ENCODE results near the gene FEM1C.
"Not testable (repeated sequence)": the region's sequence is repeated elsewhere in the genome, so short reads cannot be mapped to it uniquely, and the experiment has no call there.

The FEM1C gene

DNA sequence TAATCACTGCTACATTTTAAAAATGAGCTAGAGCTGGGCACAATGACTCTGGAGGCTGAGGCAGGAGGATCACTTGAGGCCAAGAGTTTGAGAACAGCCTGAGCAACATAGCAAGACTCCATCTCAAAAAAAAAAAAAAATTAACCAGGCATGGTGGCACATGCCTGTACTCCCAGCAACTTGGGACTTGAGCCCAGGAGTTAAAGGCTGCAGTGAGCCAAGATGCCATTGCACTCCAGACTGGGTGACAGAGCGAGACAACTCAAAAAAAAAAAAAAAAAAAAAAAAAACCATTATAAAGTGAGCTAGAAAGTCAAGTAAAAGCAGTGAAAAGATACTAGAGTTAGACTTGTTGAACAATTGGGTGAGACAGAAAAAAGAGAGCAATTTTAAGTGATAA lies 28.2 kb downstream of the FEM1C start:
- DNase-seq: no peak

DNA sequence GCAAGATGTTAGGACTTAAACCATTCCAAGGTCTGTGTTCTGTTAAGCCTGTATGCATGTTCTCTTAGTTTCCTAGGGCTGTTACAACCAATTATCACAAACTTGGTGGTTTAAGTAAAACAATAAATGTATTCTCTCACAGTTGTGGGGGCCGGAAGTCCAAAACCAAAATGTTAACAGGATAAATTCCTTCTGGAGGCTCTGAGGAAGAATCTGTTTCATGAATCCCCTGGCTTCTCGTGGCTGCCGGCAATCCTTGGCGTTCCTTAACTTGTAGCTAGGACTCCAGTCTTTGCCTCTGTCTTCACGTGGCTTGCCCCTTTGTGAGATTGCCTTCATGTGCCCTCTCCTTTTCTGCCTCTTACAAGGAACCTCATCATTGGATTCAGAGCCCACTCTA lies 30.4 kb downstream of the FEM1C start:
- no peak for DNase-seq

DNA sequence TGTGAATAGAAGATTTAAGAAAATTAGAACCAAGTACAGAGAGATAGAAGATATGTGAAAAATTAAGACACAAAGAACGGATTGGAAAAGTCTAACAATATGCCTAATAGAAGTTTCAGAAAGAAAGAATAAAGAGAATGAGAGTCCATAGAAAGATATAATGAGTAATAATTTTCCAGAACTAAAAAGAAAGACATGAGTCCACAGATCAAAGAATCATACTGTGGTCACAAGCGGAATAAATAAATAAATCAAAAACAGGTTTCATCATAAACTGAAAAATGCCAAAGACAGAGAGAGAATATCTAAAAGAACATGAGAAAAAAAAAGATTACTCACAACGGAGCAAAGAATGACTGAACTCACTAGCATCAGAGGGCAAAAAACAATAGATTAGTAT lies 32.9 kb downstream of the FEM1C start:
- no peak for DNase-seq

DNA sequence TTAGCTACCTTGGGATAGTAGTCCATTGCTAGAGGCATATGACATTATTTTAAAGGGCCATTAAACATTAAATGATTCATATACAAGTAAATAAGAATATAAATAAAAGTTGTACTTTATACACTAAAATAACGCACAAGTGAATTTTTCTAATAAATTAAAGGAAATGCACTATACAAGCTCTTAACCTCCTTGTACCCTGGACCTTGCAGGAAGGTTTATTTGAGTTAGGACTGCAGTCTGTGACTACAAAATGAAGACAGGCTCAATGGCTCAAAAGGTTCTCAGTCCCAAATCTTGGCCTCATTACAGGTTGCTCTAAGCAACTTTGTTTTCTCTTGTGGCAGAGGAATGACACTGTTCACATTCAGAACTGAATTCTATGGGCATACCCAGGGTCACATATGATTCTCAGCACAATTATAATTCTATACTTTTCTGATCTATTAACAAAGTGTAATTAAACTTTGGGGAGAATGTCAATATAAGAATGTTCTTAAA lies 34.4 kb downstream of the FEM1C start:
- DNase-seq: no peak

DNA sequence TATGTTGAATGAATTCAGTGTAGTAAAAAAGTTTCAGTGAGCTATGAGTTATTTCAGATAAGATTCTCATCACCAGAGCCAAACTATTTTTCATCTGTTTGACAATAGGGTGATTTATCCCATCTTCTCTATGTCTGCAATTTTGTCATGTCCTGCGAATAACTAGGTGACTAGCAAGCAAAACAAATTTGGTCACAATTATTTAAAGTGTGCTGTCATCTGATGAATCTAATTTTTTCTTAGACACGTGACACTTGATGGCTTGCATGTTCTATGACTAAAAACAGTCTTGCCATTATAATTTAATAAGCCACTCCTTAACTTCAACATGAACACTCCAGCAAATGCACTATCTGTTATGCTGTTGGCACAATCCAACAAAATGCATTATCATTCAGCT lies 35.0 kb downstream of the FEM1C start:
- DNase-seq: no peak

DNA sequence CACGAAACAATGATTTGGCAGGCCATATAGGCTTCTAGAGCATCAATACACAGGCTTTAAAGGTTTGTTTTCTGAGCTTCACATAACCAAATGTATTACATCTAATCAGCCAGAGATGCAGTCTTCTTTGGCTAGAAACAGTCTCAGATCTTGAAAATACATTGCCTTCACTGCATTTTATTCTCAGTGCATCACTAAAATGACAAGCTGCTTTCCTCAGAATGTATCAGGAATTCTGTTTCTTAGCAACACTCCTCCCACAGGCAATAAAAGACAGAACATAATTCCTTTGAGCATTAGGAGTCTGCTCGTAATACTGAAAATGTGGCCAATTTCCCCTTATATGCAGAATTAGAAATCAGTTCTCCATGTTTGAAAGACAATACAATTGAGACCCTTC lies 36.9 kb downstream of the FEM1C start:
- no peak for DNase-seq

DNA sequence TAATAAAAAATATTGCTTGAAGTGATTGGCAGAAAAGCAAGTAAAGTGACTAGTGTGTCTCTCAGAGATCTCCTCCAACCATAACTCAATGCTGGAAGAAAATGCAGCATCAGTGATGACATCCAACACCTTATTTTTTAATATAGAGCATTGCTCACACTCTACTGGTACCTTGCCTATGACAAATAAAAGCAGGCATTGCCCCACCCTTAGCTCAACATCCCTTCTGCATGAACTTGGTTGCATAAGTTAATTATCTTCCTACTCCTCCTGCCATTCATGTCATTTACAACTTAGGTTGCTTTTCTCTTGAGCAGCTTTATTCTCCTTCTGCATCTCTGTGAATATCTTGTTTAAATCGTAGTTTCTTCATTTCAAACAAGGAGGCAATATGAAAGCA lies 41.2 kb downstream of the FEM1C start:
- DNase-seq: no peak

DNA sequence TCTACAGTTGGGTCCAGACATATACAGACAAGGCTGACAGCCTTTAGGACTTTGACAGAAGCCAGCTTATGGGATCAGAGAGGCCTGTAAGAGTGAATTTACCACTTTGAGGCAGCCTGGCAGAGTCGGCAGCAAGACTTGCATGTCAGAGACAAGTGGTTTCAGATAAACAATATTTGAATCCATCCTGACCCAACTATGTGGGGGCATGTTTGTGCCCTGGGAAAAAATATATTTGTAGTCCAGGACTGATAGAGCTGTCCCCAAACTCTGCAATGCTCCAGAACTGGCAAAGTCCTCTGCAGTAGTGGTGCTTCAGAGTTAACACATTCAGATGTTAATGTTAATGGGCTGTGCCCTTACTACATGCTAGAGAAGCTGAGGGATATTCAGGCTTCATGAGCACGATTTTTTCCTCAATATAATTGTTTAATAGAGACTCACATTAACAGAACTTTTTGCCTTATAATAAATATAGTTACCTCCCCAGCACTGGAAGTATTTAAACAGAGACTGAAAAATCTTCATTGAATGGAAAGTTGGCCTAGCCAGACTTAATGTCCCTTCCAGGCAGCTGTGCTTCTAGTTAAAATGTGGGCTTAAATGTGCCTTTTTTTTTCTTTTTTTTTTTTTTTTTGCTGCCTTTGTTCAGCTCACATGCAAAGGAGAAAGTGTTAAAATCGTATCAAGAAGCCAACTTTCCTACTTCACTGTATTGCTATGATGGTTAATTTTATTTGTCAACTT lies 42.9 kb downstream of the FEM1C start:
- DNase-seq: no peak

DNA sequence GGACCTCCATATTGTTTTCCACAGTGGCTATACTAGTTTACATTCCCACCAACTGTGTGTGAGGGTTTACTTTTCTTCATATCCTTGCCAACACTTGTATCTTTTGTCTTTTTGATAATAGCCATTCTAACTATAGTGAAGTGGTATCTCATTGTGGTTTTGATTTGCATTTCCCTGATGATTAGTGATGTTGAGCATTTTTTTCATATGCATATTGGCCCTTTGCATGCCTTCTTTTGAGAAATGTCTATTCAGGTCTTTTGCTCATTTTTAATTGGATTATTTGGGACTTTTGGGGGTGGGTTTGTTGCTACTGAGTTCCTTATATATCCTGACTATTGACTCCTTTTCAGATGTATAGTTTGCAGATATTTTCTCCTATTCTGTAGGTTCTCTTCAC lies 44.4 kb downstream of the FEM1C start:
- DNase-seq: no peak

DNA sequence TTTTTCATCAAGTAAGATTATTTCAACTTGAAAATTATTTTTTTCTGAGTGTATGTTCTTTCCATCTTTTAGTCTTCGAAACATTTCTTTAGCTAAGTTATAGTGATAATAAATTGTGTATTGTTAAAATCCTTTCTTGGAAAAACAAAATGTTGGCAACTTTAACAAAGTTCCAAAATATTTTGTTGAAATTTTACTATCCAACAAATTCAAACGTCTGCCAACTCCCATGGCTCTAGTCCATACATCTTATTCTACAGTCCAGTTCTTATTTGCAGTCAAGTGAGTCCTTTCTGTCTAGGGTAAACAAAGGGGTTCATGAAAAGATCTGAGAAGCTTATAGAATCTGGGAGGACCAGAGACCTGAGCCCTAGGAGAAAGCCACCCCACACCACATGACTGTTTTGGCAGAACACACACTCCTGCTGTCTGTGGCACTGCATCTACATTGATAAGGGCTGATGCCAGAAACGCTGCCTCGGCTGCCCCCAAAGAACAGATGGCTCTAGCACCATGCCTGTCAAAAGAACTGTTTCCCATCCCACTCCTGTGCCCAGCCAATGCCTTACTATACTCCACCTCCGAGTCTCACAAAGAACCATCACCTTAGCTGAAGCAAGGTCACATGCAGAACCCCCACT lies 47.5 kb downstream of the FEM1C start:
- no peak for DNase-seq

DNA sequence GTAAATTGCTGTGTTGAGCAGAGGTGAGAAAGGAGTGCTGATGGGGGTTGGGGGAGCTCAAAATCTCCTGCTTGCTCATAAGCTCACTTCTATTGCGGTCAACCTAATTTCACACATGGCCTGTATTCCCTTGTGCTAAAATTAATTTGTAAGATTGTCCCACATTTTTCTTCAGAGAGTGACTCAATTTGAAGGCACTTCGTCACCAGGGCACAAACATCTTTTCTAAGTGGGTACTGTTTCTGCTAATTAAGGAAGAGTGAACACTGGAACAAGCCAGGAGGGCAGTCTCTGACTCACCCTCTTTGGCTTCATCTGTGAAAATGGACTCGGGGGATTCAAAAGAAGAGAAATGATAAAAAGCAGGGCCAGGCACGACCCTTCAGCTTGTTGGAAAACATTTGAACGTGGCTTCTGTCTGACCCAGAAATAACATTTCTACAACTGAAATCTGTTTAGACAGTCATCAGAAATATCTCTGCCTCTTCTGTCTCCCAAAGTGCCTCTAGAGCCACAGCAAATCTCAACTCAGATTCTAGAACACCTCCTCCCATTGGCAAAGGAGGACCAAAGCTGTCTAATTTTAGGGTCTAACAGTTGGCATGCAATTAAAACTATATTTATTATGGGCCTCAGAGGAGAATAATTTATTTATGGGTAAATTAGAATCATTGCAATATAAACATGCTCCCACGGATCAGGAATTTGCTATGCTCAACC lies 49.8 kb downstream of the FEM1C start:
- DNase-seq: no peak

DNA sequence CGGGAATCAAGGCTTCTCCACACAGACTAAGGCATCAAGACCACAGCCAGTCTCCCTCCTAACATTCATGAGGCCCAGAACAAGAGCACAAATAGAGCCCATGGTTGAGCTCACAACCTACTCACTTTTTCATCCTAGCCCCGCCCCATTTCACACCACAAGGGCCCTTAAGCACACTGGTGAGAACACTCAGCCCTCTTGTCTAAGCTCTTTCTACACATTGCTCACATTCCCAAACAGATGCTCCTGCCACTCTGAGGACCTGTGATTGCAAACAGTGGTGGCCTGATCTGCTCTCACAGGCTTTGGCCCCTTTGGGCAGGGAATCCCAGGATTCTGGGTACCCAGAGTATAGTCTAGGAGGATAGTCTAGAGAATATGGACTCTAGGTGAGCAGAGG lies 54.0 kb downstream of the FEM1C start:
- no peak for DNase-seq

DNA sequence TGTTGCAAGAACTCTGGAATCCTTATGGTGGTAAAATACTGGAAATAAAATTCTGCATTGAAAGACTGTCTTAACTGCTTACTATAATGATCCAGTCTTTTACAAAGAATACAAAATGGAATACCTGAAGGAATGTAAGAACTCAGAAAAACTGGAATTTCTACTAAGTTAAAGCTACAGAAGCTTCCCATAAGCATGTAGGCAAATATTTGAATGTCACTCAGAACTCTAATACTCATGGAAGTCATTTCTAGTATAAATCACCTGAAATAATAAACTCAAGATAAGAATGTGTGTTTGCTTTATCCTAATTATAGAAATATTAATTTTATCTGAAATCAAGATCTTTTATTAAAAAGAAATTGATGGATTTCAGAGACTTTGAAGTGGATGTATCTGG lies 54.8 kb downstream of the FEM1C start:
- DNase-seq: no peak

DNA sequence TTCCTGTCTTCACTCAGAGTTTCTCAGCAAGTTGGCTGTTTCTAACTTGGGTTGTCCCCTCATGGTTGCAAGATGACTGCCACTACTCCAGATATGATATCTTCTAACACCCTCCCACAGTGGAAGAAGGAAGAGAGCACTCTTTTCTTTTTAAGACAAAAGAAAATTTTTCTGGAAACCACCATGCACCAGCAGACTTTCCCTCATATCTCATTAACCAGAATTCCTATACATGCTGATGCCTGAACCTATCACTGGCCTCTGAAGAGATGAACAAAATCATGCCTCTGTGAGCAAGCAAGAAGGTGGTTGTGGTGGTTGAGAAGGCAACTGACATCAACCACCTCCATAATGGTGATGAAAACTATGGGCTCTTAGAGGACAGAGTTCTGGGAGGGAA lies 56.8 kb downstream of the FEM1C start:
- DNase-seq: no peak

DNA sequence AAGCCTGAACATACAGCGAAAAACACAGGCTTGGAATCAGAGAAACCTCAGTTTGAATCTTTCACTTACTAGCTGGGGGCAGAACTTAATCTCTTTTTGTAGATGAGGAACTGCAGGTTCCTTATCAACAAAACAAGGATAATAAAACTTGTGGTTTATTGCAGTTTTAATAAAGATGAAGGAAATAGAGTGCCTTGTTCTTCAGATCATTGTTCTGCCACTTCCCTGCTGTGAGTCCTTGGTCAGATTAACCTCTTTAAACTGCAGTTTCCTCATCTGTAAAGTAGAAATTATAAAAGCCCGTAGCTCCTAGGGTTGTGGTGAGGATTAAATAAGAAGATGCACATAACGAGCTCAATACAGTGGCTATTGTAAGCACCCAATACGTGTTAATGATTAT lies 57.4 kb downstream of the FEM1C start:
- no peak for DNase-seq

DNA sequence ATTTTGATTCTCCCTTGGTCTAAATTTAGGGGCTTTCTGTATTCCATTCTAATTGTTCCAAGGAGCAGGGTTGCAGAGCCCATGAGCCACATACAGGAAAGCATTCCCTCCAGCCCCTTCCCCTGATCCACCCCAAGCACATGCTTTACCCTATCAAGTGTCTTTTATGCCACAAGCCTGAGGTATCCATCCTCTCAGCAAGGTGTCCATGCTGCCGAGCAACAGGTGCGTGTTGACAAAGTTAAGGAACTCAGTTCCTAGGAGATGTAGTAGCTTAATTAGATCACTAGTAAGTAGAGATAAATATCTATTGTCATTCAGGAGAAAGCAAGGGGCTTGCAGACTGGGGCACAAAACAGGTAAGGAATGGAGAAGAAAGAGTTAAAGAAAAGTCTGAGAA lies 57.8 kb downstream of the FEM1C start:
- no peak for DNase-seq

DNA sequence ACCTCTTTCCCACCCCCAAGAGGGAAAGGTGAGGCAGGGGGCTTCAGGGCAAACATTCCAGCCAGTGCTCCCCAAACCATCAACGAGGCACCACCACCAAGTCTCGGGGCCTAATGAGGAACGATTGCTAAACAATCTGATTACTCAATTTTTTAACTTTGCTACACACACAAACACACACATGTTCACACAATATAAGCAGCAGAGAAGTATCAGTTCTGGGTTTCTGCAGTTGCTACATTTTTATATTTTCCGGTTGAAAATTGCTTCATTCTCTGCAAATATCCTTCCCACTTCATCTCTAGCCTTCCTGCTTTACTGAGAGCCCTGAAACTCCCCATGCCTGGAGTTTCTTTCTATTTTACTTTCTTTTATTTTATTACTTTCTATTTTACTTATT lies 60.2 kb downstream of the FEM1C start:
- no peak for DNase-seq

DNA sequence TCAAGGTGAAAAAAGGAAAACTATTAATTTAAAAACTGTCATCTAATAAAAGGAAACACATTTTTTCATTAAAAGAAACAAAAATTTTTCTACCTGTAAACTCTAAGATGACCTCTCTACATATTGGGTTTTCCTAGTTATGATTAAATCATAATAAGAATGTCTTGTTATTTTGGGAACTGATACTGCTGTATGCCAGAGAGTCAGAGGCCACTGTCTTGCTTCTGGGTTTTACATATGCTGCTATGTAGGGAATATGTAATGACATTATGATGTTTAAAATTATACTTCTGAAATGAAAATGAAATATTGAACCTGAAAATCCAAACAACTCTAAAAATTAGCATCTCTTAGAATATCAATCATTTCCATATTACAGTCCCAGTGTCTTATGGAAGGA lies 63.7 kb downstream of the FEM1C start:
- DNase-seq: no peak

DNA sequence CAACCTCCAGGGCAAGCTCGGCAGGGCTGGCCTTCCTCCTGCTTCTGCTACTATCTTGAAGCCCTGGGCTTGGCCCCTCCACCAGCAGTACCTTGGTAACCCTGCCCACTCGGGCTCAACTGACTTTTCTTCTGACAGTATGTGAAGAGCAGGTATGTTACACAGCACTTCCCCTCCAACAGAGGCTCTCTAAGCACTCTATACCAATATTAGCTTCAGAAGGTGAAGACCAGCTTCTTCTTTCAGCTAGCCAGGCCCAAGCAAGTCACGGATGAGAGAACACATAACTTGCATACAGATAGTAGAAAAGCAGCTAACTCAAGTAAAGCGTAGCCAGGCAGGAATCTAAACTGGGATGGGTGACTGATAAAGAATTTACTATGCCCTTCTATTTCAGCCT lies 64.3 kb downstream of the FEM1C start:
- no peak for DNase-seq

DNA sequence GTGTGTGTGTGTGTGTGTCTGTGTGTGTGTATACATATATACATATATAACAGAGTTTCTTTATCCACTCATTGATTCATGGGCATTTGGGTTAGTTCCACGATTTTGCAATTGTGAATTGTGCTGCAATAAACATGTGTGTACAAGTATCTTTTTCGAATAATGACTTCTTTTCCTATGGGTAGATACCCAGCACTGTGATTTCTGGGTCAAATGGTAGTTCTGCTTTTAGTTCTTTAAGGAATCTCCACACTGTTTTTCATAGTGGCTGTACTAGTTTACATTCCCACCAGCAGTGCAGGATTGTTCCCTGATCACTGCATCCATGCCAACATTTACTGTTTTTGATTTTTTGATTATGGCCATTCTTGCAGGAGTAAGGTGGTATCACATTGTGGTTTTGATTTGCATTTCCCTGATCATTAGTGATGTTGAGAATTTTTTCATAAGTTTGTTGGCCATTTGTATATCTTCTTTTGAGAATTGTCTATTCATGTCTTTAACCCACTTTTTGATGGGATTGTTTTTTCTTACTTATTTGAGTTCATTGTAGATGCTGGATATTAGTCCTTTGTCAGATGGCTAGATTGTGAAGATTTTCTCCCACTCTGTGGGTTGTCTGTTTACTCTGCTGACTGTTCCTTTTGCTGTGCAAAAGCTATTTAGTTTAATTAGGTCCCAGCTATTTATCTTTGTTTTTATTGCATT lies 65.3 kb downstream of the FEM1C start:
- DNase-seq: not testable (repeated sequence)

DNA sequence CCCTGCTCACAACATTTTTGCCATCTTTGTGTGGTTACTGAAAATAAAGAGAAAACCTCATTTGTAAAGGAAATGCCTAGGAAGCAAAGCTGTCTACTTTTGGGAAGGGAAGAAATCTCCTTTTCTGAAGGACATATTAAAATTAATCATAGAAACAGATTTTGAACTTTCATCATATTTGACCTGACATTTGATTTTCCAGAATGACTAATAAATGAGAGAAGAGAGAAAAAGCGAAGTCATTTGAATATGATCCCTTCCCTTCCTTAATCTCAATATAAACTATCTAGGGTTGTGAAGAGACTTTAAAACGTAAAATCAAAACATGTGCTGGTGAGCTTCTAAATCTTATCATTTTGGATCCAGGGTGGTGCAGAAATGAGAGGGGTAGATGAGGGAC lies 66.3 kb downstream of the FEM1C start:
- no peak for DNase-seq

DNA sequence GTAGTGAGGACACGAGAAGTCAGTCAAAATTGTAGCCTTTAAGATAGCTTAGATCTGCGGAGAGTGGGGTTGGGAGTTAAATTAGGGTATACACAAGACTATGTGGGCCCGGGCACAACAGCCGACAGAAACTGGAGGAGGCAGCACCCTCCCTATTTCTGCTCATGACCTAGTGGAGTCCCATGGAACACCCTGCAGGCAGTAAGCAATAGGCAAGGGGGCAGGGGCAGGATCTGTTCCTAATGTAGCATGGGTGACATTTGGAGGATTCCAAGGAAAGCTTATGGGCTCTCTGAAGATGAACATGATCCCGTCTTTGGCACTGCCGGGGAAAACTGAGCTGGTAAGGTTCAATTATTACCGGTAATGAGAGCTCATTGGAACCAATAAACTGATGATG lies 67.0 kb downstream of the FEM1C start:
- no peak for DNase-seq

DNA sequence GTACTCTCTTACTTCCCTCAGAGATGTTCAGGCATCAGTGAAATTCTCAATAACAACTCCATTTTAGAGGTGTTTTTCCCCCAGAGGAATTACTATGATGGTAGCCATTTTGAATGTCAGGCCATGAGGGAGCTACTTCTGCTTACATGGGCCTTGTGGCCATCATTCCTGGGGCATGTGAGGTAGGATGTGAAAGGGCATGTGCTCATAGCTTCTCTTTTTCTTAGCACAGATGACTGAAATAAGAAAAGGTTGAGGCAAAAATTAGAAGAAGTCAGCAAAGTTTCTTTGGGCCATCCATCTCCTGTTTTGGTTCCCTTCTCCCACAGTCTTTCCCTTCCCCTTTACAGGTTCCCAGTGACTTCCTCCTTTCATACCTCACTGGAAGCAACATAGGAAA lies 68.8 kb downstream of the FEM1C start:
- no peak for DNase-seq

All from CD4-positive, alpha-beta T cell treated with Interferon gamma for 1 hour (primary cell).